ENCODE measurements around the gene NACC2. TPM values are rescaled to one million over a fixed set of nuclear protein-coding genes. Genes with fewer than 3 reads are reported as not detected.
"Not testable (repeated sequence)": the region's sequence is repeated elsewhere in the genome, so short reads cannot be mapped to it uniquely, and the experiment has no call there.

Gene NACC2
- total RNA-seq, 2 experiments from 2014 or later: 8.1 to 8.5 TPM

DNA sequence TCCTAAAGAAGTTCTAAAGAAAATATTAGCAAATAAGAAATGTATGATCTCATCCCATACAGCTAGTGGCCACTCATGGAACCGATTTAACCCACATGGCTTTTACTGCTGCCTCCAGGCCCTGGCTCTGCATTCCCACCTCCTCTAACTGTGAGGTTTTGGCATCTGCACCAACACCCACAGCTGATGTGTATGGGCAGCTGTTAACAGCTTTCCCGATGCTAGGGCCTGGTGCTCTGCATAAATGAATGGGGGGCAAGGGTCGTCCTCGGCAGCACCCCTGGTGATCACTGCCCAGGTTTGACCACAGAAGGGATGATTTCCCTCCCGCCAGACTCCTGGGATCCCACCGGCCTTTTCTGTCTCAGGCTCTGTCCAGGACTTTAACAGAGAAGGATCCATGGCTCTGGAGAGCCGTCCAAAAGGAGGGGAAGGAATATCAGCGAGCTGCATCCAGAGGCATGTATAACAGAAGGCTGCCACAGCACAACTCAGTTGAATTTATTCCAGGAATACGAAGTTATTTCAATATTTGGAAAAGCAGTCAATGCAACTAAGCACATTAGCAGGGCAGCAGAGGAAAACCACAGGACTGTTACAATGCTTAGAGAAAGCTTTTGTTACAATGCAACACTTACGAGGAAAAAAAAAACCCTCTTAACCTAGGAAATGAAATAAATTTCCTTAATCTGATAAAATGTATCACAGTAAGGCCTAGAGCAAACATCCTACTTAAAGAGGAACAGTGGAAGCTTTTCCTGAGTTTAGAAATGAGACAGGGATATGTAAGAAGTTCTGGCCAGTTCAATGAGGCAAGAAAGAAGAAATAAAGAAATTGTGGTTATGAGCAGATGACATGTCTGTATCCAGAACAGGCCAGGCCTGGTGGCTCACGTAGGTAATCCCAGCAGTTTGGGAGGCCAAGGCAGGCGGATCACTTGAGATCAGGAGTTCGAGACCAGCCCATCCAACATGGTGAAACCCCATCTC lies 63.1 kb downstream of the NACC2 start:
- H3K36me3 Mint-ChIP-seq: peaks cover 19% of the 10 kb centered on the region
- intact Hi-C loops (cut with micrococcal nuclease): no loop called here
- peaks cover 2% of the 10 kb centered on the region for H3K4me1 Mint-ChIP-seq (ENCODE audit: low read depth)
- DNase-seq: no peak
- peaks cover 14% of the 10 kb centered on the region for H3K9me3 Mint-ChIP-seq
- no peaks in the 10 kb centered on the region for H3K27me3 Mint-ChIP-seq
- H3K4me3 Mint-ChIP-seq: no peak overlapping the region
- CTCF ChIA-PET: no interaction called here
- no peak overlapping the region for H3K27ac Mint-ChIP-seq
- POLR2A ChIA-PET: no interaction called here

DNA sequence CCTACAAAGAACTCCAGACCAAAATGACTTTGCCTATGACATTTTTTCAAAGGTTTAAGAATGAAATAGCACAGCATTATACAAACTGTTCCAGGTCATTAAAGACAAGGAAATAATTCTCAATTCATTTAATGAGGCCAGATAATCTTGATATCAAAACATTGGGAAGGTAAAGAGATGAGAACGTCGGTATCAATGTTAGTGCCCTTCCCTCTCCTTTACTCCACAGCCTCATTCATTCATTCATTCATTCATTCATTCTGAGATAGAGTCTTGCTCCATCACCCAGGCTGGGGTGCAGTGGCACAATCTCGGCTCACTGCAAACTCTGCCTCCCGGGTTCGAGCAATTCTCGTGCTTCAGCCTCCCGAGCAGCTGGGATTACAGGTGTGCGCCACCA lies 64.0 kb downstream of the NACC2 start:
- peaks cover 2% of the 10 kb centered on the region for H3K4me1 Mint-ChIP-seq (ENCODE audit: low read depth)
- ChIA-PET POLR2A (no interaction called here), CTCF (no interaction called here)
- no peak for DNase-seq
- intact Hi-C loops (cut with micrococcal nuclease): no loop called here
- peaks cover 6% of the 10 kb centered on the region for H3K9me3 Mint-ChIP-seq
- no peak overlapping the region for H3K27ac Mint-ChIP-seq
- no peak overlapping the region for H3K4me3 Mint-ChIP-seq
- H3K36me3 Mint-ChIP-seq: peaks cover 16% of the 10 kb centered on the region
- H3K27me3 Mint-ChIP-seq: no peaks in the 10 kb centered on the region

- DNase-seq: no peak
- H3K36me3 Mint-ChIP-seq: peaks cover 11% of the 10 kb centered on the region
- CTCF ChIA-PET: no interaction called here
- no peaks in the 10 kb centered on the region for H3K27me3 Mint-ChIP-seq
- H3K27ac Mint-ChIP-seq: no peak overlapping the region
- no peaks in the 10 kb centered on the region for H3K4me1 Mint-ChIP-seq (ENCODE audit: low read depth)
- intact Hi-C loops (cut with micrococcal nuclease): no loop called here
- POLR2A ChIA-PET: no interaction called here
- no peaks in the 10 kb centered on the region for H3K9me3 Mint-ChIP-seq
- H3K4me3 Mint-ChIP-seq: no peak overlapping the region
Observed at GRCh38 chr9:136029556-136029955, 65.5 kb downstream of the NACC2 start.

- intact Hi-C loops (cut with micrococcal nuclease): no loop called here
- Mint-ChIP-seq H3K4me3 (no peak overlapping the region), H3K27me3 (no peaks in the 10 kb centered on the region), H3K9me3 (no peaks in the 10 kb centered on the region), H3K27ac (no peak overlapping the region), H3K36me3 (peaks cover 8% of the 10 kb centered on the region), H3K4me1 (ENCODE audit: low read depth) (no peaks in the 10 kb centered on the region)
- no peak for DNase-seq
- ChIA-PET POLR2A (no interaction called here), CTCF (interaction anchor here (0.7 kb wide), 1 partner anchor 902 kb away, joined by 4 read pairs; no protein-coding TSS in a partner anchor)
Observed at GRCh38 chr9:136028760-136029470, 66.2 kb downstream of the NACC2 start.

- CTCF ChIA-PET; POLR2A ChIA-PET; DNase-seq; H3K4me1 Mint-ChIP-seq (ENCODE audit: low read depth); H3K4me3 Mint-ChIP-seq; intact Hi-C loops (cut with micrococcal nuclease); H3K27me3 Mint-ChIP-seq; H3K27ac Mint-ChIP-seq; H3K36me3 Mint-ChIP-seq; H3K9me3 Mint-ChIP-seq: not testable (repeated sequence)
Observed at GRCh38 chr9:136026943-136027289, 68.2 kb downstream of the NACC2 start.

DNA sequence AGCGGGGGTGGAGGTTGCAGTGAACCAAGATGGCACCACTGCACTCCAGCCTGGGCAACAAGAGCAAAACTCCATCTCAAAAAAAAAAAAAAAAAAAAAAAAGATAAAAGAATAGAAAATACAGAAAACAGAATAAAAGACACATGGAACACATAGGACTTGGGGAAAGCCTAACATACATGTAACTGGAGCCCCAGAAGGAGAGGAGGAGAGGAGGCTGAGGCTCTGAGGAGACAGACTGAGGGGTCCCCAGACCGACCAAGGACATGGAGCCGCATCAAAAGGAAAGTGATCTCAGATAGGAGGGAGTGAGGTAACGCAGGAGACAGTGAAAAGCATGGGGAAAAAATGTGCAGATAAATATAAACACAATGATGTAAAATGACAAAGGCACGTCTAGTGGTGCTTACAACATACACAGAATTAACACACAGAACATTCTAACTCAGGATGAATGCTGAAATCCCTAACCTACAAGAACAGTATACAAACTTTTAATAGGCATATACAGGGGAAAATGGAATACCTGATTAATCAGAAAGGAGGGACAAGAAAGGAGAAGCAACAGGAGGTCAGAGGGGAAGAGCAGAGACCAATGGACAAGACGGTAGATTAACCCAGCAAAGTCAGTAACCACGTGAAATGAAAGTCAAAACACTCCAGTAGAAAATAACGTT lies 68.7 kb downstream of the NACC2 start:
- Mint-ChIP-seq H3K36me3 (peaks cover 4% of the 10 kb centered on the region), H3K9me3 (no peaks in the 10 kb centered on the region), H3K4me1 (ENCODE audit: low read depth) (no peaks in the 10 kb centered on the region), H3K27ac (no peak overlapping the region), H3K4me3 (no peak overlapping the region), H3K27me3 (no peaks in the 10 kb centered on the region)
- ChIA-PET CTCF (no interaction called here), POLR2A (no interaction called here)
- intact Hi-C loops (cut with micrococcal nuclease): no loop called here
- DNase-seq: no peak

DNA sequence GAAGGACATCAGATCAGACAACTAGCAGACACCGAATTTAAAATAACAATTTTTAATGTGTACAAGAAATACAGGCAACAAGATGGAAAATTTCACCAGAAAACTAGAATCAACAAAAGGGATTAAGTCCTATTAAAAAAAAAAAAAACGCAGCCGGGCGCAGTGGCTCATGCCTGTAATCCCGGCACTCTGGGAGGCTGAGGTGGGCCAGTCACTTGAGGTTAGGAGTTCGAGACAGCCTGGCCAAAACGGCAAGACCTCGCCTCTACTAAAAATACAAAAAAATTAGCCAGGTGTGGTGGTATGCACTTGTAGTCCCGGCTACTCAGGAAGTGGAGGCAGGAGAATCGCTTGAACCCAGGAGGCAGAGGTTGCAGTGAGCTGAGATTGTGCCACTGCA lies 69.6 kb downstream of the NACC2 start:
- no peaks in the 10 kb centered on the region for H3K4me1 Mint-ChIP-seq (ENCODE audit: low read depth)
- no peak for DNase-seq
- H3K9me3 Mint-ChIP-seq: no peaks in the 10 kb centered on the region
- ChIA-PET POLR2A (no interaction called here), CTCF (no interaction called here)
- H3K27me3 Mint-ChIP-seq: no peaks in the 10 kb centered on the region
- intact Hi-C loops (cut with micrococcal nuclease): no loop called here
- H3K4me3 Mint-ChIP-seq: no peak overlapping the region
- H3K36me3 Mint-ChIP-seq: peaks cover 4% of the 10 kb centered on the region
- no peak overlapping the region for H3K27ac Mint-ChIP-seq

DNA sequence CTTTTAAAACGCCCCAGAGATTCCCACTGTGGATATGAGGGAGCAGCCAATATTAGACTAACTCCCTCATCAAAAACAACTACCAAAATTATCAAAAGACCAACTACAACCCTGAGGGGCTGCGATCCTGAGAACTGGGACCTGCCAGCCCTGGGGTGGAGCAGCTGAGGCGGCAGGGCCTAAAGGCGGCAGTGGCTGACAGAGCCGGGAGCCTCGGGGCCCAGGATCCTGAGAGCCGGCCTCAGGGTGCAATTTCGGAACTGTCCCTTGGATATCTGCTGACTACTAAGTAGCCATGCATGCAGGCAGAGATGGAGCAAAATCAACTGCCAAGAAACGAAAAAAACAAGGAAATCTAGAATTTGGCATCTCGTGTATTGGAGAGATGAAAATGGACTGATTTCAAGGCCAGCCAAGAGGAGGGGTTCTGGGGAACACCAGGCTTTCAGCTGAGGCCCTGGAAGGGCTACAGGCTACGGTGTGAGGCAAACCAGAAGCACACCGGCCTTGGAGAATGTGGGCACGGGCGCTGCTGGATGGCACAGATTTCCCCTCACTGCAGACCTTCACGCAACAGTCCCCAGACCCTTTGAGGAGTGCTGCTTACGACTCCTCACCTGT lies 70.3 kb downstream of the NACC2 start:
- Mint-ChIP-seq H3K36me3 (peaks cover 4% of the 10 kb centered on the region), H3K9me3 (no peaks in the 10 kb centered on the region), H3K4me1 (ENCODE audit: low read depth) (no peaks in the 10 kb centered on the region), H3K4me3 (no peak overlapping the region), H3K27me3 (no peaks in the 10 kb centered on the region), H3K27ac (no peak overlapping the region)
- POLR2A ChIA-PET: no interaction called here
- intact Hi-C loops (cut with micrococcal nuclease): no loop called here
- DNase-seq: peak; percentile 1
- CTCF ChIA-PET: no interaction called here

GRCh38 chr9:136024286-136024685 lies 70.8 kb downstream of the NACC2 start:
- DNase-seq: no peak
- Mint-ChIP-seq H3K4me1 (ENCODE audit: low read depth) (no peaks in the 10 kb centered on the region), H3K27me3 (no peaks in the 10 kb centered on the region), H3K27ac (no peak overlapping the region), H3K9me3 (no peaks in the 10 kb centered on the region), H3K4me3 (no peak overlapping the region), H3K36me3 (peaks cover 4% of the 10 kb centered on the region)
- POLR2A ChIA-PET: no interaction called here
- CTCF ChIA-PET: no interaction called here
- intact Hi-C loops (cut with micrococcal nuclease): no loop called here

DNA sequence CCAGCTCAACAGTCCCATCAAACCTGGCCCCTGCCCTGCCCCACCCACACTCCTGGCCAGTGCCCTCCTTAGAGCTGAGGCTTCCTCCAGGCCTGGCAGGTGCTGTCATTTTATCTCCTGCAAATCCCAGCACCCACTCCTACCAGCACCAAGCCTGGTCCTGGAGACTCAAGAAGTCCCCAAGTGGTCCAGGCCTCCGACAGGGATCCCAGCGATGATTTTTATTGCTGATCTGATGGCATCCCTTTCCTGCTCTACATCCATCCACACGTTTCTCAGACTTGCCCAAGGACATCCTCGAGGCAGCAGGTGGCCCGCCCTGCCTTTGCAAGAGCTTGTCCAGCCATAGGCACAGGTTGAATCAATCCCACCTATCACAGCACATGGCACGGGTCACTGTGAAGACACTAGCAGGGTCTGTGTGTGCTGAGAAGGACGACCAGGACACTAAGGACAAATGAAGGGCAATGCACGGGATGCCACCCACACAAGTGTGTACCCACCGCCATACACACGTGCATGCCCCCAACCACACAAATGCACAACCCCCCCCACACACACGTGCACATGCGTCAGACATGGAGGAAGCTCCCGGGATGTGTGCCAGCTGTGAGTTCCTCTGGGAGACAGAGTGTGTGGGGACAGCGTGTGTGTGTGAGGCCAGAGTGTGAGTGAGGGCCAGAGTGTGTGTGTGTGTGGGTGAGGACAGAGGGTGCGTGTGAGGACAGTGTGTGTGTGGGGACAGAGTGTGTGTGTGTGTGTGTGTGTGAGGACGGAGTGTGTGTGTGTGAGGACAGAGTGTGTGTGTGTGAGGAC lies 71.5 kb downstream of the NACC2 start:
- intact Hi-C loops (cut with micrococcal nuclease): no loop called here
- Mint-ChIP-seq H3K4me3 (no peak overlapping the region), H3K27me3 (no peaks in the 10 kb centered on the region), H3K36me3 (peaks cover 4% of the 10 kb centered on the region), H3K9me3 (no peaks in the 10 kb centered on the region), H3K4me1 (ENCODE audit: low read depth) (no peaks in the 10 kb centered on the region), H3K27ac (no peak overlapping the region)
- DNase-seq: peak; percentile 2
- ChIA-PET CTCF (no interaction called here), POLR2A (no interaction called here)

- peaks cover 4% of the 10 kb centered on the region for H3K36me3 Mint-ChIP-seq
- no peaks in the 10 kb centered on the region for H3K9me3 Mint-ChIP-seq
- CTCF ChIA-PET: no interaction called here
- intact Hi-C loops (cut with micrococcal nuclease): no loop called here
- no peak overlapping the region for H3K27ac Mint-ChIP-seq
- no peak overlapping the region for H3K4me3 Mint-ChIP-seq
- H3K4me1 Mint-ChIP-seq (ENCODE audit: low read depth): no peaks in the 10 kb centered on the region
- H3K27me3 Mint-ChIP-seq: no peaks in the 10 kb centered on the region
- peak; percentile 7 for DNase-seq
- POLR2A ChIA-PET: no interaction called here
Observed at GRCh38 chr9:136022731-136023409, 72.2 kb downstream of the NACC2 start.
